HCT116 (cell line): Measurements from ENCODE around the gene GCSAM. TPM values are rescaled to one million over a fixed set of nuclear protein-coding genes. Genes with fewer than 3 reads are reported as not detected.

Experiments used
- ATAC-seq: fragments of 200-7000 bp; cut with Tn5 transposase; 2 replicates; pipeline ENCODE4 v1.9.1; 2020; ENCODE audit warnings: mild to moderate bottlenecking, moderate library complexity
- BruUV-seq: library from RNA; stranded (reverse); fragments of 400-500 nt; replicated peaks from 2 replicates; lab custom pipeline; 2021; lab: Mats Ljungman, UMichigan
- CTCF ChIA-PET: fragments of 300-600 bp; sonication (Branson Sonifier 250); formaldehyde crosslinking; loops from one replicate; lab custom pipeline; 2021; ENCODE audit warnings: antibody characterized with exemption; lab: Charles Lee
- POLR2A ChIA-PET: fragments of 300-600, 350-600 bp; sonication (Branson Sonifier 250); formaldehyde crosslinking; loops from one replicate; lab custom pipeline; 2021; ENCODE audit warnings: antibody characterized with exemption; lab: Charles Lee
- RAD21 ChIA-PET, 2 experiments: fragments of 300-600 bp; sonication (Branson Sonifier 250); formaldehyde crosslinking; loops; one replicate each; lab custom pipeline; 2023; ENCODE audit warnings: low total read pairs in 2 of 2; ENCODE audit not compliant: uncharacterized antibody in 2 of 2, unreplicated experiment in 2 of 2, low non-redundant PET in 1 of 2; lab: Charles Lee
- DNase-seq: peaks from one replicate; pipeline ENCODE4 v3.0.0-alpha.2; 2010; ENCODE audit warnings: low read depth, low spot score
- H2AFZ ChIP-seq: fragments of 200-600 bp; shearing (Covaris generic), sonication (generic); 2 replicates; pipeline ENCODE4 v1.6.1; 2017; ENCODE audit warnings: low read depth, mixed run types, mixed read lengths, antibody characterized with exemption, low read length; ENCODE audit not compliant: poor library complexity, severe bottlenecking
- H3K27ac ChIP-seq: 2 replicates; pipeline ENCODE4 v1.5.1; 2012; ENCODE audit warnings: low read depth, low read length
- H3K27me3 ChIP-seq: fragments of 200-600 bp; sonication (generic); 2 replicates; pipeline ENCODE4 v1.6.1; 2016; ENCODE audit warnings: mixed run types, low read length, mixed read lengths; ENCODE audit not compliant: insufficient read depth
- H3K36me3 ChIP-seq, 2 experiments: fragments of 200-500 bp in 1 of 2; fragments of 200-600 bp in 1 of 2; sonication (Bioruptor generic) in 1 of 2; sonication (generic) in 1 of 2; 2 replicates each; pipeline versions ENCODE4 v1.5.1 to v1.6.1; 2014 to 2016; ENCODE audit warnings: low read length in 2 of 2, inconsistent platforms in 1 of 2, mixed read lengths in 1 of 2, mixed run types in 1 of 2; ENCODE audit not compliant: insufficient read depth in 2 of 2, control insufficient read depth in 1 of 2
- H3K4me1 ChIP-seq, 2 experiments: fragments of 200-600 bp in 1 of 2; sonication (generic) in 1 of 2; 2 replicates each; pipeline versions ENCODE4 v1.5.1 to v1.6.1; 2012 to 2017; ENCODE audit warnings: low read length in 2 of 2, inconsistent platforms in 1 of 2, mild to moderate bottlenecking in 1 of 2, mixed read lengths in 1 of 2, mixed run types in 1 of 2, moderate library complexity in 1 of 2; ENCODE audit not compliant: insufficient read depth in 2 of 2, control insufficient read depth in 1 of 2
- H3K4me2 ChIP-seq: fragments of 200-600 bp; sonication (generic); 2 replicates; pipeline ENCODE4 v1.6.1; 2017; ENCODE audit warnings: mixed run types, low read length, mixed read lengths
- H3K4me3 ChIP-seq, 2 experiments: fragments of 200-600 bp in 1 of 2; sonication (generic) in 1 of 2; replicated peaks in 1 of 2; 2 replicates each; pipeline ENCODE4 v1.5.1; 2011 to 2016; ENCODE audit warnings: low read length in 2 of 2, control low read depth in 1 of 2, low read depth in 1 of 2, mild to moderate bottlenecking in 1 of 2, mixed read lengths in 1 of 2, mixed run types in 1 of 2
- H3K79me2 ChIP-seq: fragments of 200-600 bp; sonication (generic); 2 replicates; pipeline ENCODE4 v1.6.1; 2017; ENCODE audit warnings: mild to moderate bottlenecking, mixed run types, low read length, moderate library complexity, mixed read lengths; ENCODE audit not compliant: insufficient read depth
- H3K9ac ChIP-seq: fragments of 200-600 bp; sonication (generic); 2 replicates; pipeline ENCODE4 v1.6.1; 2016; ENCODE audit warnings: low read length, mixed read lengths
- H3K9me2 ChIP-seq: fragments of 200-600 bp; sonication (generic), shearing (Covaris generic); 2 replicates; pipeline ENCODE4 v1.6.1; 2017; ENCODE audit warnings: mixed run types, mild to moderate bottlenecking, moderate library complexity; ENCODE audit not compliant: insufficient read depth
- H3K9me3 ChIP-seq, 2 experiments: fragments of 200-500 bp in 1 of 2; fragments of 200-600 bp in 1 of 2; sonication (Bioruptor generic) in 1 of 2; sonication (generic) in 1 of 2; 2 replicates each; pipeline ENCODE4 v1.6.1; 2014 to 2017; ENCODE audit warnings: low read length in 2 of 2, mixed read lengths in 2 of 2, inconsistent platforms in 1 of 2, low read depth in 1 of 2, mild to moderate bottlenecking in 1 of 2, mixed run types in 1 of 2, moderate library complexity in 1 of 2; ENCODE audit not compliant: control insufficient read depth in 1 of 2, insufficient read depth in 1 of 2
- H4K20me1 ChIP-seq: fragments of 200-600 bp; sonication (generic), shearing (Covaris generic); 2 replicates; pipeline ENCODE4 v1.6.1; 2017; ENCODE audit warnings: mixed run types, mild to moderate bottlenecking, moderate library complexity; ENCODE audit not compliant: insufficient read depth
- CBX3 ChIP-seq: IDR thresholded peaks from 2 replicates; pipeline ENCODE4 v1.6.1; 2012; ENCODE audit warnings: low read depth
- CEBPB ChIP-seq: IDR thresholded peaks from 2 replicates; pipeline ENCODE4 v1.6.1; 2012; ENCODE audit warnings: low read depth
- EGR1 ChIP-seq: IDR thresholded peaks from 2 replicates; pipeline ENCODE4 v1.6.1; 2012; ENCODE audit warnings: low read depth
- EZH2 ChIP-seq: fragments of 200-600 bp; sonication (generic); IDR thresholded peaks from 2 replicates; pipeline ENCODE4 v1.6.1; 2017; ENCODE audit warnings: antibody characterized with exemption, mixed run types
- FOSL1 ChIP-seq: IDR thresholded peaks from 2 replicates; pipeline ENCODE4 v1.6.1; 2012; ENCODE audit warnings: low read depth
- JUND ChIP-seq: IDR thresholded peaks from 2 replicates; pipeline ENCODE4 v1.6.1; 2012
- POLR2A ChIP-seq: IDR thresholded peaks from 2 replicates; pipeline ENCODE4 v1.7.0; 2011; ENCODE audit warnings: borderline replicate concordance; ENCODE audit not compliant: insufficient read depth, insufficient read length; ENCODE audit errors: extremely low read depth
- RAD21 ChIP-seq: IDR thresholded peaks from 2 replicates; pipeline ENCODE4 v1.6.1; 2012; ENCODE audit warnings: low read depth, mild to moderate bottlenecking
- SIN3A ChIP-seq: IDR thresholded peaks from 2 replicates; pipeline ENCODE4 v1.6.1; 2012; ENCODE audit warnings: low read depth
- SP1 ChIP-seq: IDR thresholded peaks from 2 replicates; pipeline ENCODE4 v1.6.1; 2012; ENCODE audit warnings: low read depth
- SRF ChIP-seq: IDR thresholded peaks from 2 replicates; pipeline ENCODE4 v1.6.1; 2012; ENCODE audit warnings: low read depth
- TCF7L2 ChIP-seq: IDR thresholded peaks from 2 replicates; pipeline ENCODE4 v1.7.0; 2011; ENCODE audit warnings: borderline replicate concordance, inconsistent platforms; ENCODE audit not compliant: insufficient read depth, insufficient read length; ENCODE audit errors: extremely low read depth
- YY1 ChIP-seq: IDR thresholded peaks from 2 replicates; pipeline ENCODE4 v1.6.1; 2011; ENCODE audit warnings: low read length, low read depth, moderate library complexity, mild to moderate bottlenecking; ENCODE audit not compliant: insufficient replicate concordance; ENCODE audit errors: extremely low read depth
- ZNF274 ChIP-seq: fragments of 200-500 bp; sonication (Bioruptor generic); IDR thresholded peaks from 2 replicates; pipeline ENCODE4 v1.6.1; 2014; ENCODE audit warnings: mild to moderate bottlenecking, low read depth, low read length, inconsistent platforms
- intact Hi-C: fragments of 100-400 bp; cut with micrococcal nuclease; formaldehyde crosslinking; loops from 2 replicates; pipeline ENCODE4 v1.10.0; 2022
- total RNA-seq: library from RNA; stranded (reverse); gene quantifications from one replicate; pipeline ENCODE4 v1.2.1, GENCODE V29; 2021; ENCODE audit not compliant: unreplicated experiment
- TF ChIP-seq, protein P1 (sequence below): IDR thresholded peaks from 2 replicates; pipeline ENCODE4 v1.6.1; 2011; ENCODE audit warnings: mild to moderate bottlenecking, low read length, moderate library complexity; ENCODE audit not compliant: insufficient replicate concordance; ENCODE audit errors: extremely low read depth
- TF ChIP-seq, protein P2 (sequence below): IDR thresholded peaks from 2 replicates; pipeline ENCODE4 v1.6.1; 2012
- TF ChIP-seq, protein P3 (sequence below): IDR thresholded peaks from 2 replicates; pipeline ENCODE4 v1.6.1; 2012
- TF ChIP-seq, protein P4 (sequence below), 3 experiments: fragments of 200-600 bp in 1 of 3; sonication (generic) in 1 of 3; IDR thresholded peaks in 2 of 3; conservative IDR thresholded peaks in 1 of 3; 2 replicates each; pipeline ENCODE4 v1.5.1; 2012 to 2017; ENCODE audit warnings: low read depth in 2 of 3, low read length in 2 of 3, antibody characterized with exemption in 1 of 3, borderline replicate concordance in 1 of 3, control low read depth in 1 of 3, mild to moderate bottlenecking in 1 of 3, mixed read lengths in 1 of 3, mixed run types in 1 of 3, moderate library complexity in 1 of 3; ENCODE audit not compliant: insufficient read depth in 1 of 3
- TF ChIP-seq, protein P5 (sequence below): IDR thresholded peaks from 2 replicates; pipeline ENCODE4 v1.6.1; 2012; ENCODE audit warnings: low read depth

Gene GCSAM
- total RNA-seq, 1 experiment from 2014 or later: not detected

DNA sequence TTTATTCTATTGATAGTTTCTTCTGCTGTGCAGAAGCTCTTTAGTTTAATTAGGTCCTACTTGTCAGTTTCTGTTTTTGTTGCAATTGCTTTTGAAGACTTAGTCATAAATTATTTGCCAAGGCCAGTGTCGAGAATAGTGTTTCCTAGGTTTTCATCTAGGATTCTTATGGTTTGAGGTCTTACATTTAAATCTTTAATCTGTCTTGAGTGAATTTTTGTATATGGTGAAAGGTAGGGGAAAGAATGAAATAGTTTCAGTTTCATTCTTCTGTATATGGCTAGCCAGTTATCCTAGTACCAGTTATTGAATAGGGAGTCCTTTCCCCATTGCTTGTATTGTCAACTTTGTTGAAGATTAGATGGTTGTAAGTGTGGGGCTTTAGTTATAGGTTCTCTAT, 10.6 kb upstream of the GCSAM start:
- no peaks in the 10 kb centered on the region for H3K4me1 ChIP-seq
- no peak overlapping the region for H3K4me3 ChIP-seq
- H3K36me3 ChIP-seq: no peaks in the 10 kb centered on the region
- H2AFZ ChIP-seq: no peak overlapping the region
- H3K27me3 ChIP-seq: no peaks in the 10 kb centered on the region
- H3K79me2 ChIP-seq: no peaks in the 10 kb centered on the region
- H3K9me3 ChIP-seq: peaks cover 0 to 9% of the 10 kb centered on the region in 2 experiments; a peak in 2 of 4 replicates
- RAD21 ChIA-PET: no interaction called here
- no peak overlapping the region for H3K4me2 ChIP-seq
- BruUV-seq: no TSS peak
- POLR2A ChIA-PET: no interaction called here
- no peak for TF ChIP-seq CBX3
- TF ChIP-seq CEBPB: no peak
- TF ChIP-seq, protein P1, sequence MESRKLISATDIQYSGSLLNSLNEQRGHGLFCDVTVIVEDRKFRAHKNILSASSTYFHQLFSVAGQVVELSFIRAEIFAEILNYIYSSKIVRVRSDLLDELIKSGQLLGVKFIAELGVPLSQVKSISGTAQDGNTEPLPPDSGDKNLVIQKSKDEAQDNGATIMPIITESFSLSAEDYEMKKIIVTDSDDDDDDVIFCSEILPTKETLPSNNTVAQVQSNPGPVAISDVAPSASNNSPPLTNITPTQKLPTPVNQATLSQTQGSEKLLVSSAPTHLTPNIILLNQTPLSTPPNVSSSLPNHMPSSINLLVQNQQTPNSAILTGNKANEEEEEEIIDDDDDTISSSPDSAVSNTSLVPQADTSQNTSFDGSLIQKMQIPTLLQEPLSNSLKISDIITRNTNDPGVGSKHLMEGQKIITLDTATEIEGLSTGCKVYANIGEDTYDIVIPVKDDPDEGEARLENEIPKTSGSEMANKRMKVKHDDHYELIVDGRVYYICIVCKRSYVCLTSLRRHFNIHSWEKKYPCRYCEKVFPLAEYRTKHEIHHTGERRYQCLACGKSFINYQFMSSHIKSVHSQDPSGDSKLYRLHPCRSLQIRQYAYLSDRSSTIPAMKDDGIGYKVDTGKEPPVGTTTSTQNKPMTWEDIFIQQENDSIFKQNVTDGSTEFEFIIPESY: no peak
- TF ChIP-seq TCF7L2: no peak
- no peak for TF ChIP-seq EZH2
- no peak for TF ChIP-seq SP1
- TF ChIP-seq RAD21: no peak
- no peak for TF ChIP-seq EGR1
- TF ChIP-seq FOSL1: no peak
- no peak for TF ChIP-seq SRF
- TF ChIP-seq, protein P2, sequence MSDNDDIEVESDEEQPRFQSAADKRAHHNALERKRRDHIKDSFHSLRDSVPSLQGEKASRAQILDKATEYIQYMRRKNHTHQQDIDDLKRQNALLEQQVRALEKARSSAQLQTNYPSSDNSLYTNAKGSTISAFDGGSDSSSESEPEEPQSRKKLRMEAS: no peak
- TF ChIP-seq, protein P3, sequence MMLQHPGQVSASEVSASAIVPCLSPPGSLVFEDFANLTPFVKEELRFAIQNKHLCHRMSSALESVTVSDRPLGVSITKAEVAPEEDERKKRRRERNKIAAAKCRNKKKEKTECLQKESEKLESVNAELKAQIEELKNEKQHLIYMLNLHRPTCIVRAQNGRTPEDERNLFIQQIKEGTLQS: no peak
- TF ChIP-seq, protein P4, sequence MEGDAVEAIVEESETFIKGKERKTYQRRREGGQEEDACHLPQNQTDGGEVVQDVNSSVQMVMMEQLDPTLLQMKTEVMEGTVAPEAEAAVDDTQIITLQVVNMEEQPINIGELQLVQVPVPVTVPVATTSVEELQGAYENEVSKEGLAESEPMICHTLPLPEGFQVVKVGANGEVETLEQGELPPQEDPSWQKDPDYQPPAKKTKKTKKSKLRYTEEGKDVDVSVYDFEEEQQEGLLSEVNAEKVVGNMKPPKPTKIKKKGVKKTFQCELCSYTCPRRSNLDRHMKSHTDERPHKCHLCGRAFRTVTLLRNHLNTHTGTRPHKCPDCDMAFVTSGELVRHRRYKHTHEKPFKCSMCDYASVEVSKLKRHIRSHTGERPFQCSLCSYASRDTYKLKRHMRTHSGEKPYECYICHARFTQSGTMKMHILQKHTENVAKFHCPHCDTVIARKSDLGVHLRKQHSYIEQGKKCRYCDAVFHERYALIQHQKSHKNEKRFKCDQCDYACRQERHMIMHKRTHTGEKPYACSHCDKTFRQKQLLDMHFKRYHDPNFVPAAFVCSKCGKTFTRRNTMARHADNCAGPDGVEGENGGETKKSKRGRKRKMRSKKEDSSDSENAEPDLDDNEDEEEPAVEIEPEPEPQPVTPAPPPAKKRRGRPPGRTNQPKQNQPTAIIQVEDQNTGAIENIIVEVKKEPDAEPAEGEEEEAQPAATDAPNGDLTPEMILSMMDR (IDR thresholded peaks at IDR 0.05 in 2 of 3, conservative IDR thresholded peaks at IDR 0.05 in 1 of 3; ENCODE audit: borderline replicate concordance in 1 of 3, insufficient read depth in 1 of 3, low read depth in 2 of 3, low read length in 2 of 3): no peak
- TF ChIP-seq ZNF274: no peak
- TF ChIP-seq POLR2A: no peak
- no peak for TF ChIP-seq YY1
- TF ChIP-seq JUND: no peak
- TF ChIP-seq SIN3A: no peak
- TF ChIP-seq, protein P5, sequence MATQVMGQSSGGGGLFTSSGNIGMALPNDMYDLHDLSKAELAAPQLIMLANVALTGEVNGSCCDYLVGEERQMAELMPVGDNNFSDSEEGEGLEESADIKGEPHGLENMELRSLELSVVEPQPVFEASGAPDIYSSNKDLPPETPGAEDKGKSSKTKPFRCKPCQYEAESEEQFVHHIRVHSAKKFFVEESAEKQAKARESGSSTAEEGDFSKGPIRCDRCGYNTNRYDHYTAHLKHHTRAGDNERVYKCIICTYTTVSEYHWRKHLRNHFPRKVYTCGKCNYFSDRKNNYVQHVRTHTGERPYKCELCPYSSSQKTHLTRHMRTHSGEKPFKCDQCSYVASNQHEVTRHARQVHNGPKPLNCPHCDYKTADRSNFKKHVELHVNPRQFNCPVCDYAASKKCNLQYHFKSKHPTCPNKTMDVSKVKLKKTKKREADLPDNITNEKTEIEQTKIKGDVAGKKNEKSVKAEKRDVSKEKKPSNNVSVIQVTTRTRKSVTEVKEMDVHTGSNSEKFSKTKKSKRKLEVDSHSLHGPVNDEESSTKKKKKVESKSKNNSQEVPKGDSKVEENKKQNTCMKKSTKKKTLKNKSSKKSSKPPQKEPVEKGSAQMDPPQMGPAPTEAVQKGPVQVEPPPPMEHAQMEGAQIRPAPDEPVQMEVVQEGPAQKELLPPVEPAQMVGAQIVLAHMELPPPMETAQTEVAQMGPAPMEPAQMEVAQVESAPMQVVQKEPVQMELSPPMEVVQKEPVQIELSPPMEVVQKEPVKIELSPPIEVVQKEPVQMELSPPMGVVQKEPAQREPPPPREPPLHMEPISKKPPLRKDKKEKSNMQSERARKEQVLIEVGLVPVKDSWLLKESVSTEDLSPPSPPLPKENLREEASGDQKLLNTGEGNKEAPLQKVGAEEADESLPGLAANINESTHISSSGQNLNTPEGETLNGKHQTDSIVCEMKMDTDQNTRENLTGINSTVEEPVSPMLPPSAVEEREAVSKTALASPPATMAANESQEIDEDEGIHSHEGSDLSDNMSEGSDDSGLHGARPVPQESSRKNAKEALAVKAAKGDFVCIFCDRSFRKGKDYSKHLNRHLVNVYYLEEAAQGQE: no peak
- TF ChIP-seq, all 23 proteins: peak for 0
- intact Hi-C loops: no loop called here
- ATAC-seq (no peak), DNase-seq (no peak)
- H3K9me2 ChIP-seq: no peaks in the 10 kb centered on the region
- H4K20me1 ChIP-seq: no peaks in the 10 kb centered on the region
- H3K27ac ChIP-seq: no peak overlapping the region
- CTCF ChIA-PET: no interaction called here
- H3K9ac ChIP-seq: no peak overlapping the region
